Heart left ventricle (tissue), 16 donors: ENCODE data around the gene TMEM175. TPM values are rescaled to one million over a fixed set of nuclear protein-coding genes. Genes with fewer than 3 reads are reported as not detected.
A peak's percentile ranks its signal among the peaks of the same experiment; 100 is the strongest.

Experiments used
- ATAC-seq, 4 donors: fragments of 200-7000 bp; cut with Tn5 transposase; one replicate each; pipeline ENCODE4 v1.9.1; 2020 to 2022; ENCODE audit warnings: moderate library complexity in 4 of 4, mild to moderate bottlenecking in 3 of 4, moderate number of reproducible peaks in 1 of 4
- DNase-seq, 5 donors: peaks; one replicate each; pipeline ENCODE4 v3.0.0-alpha.2; 2020
- H3K27ac ChIP-seq, 12 donors: fragments of 200-600 bp; sonication (generic) in 4 of 12; one replicate each; pipeline versions ENCODE4 v1.5.0 to v1.8.0; 2016 to 2022; ENCODE audit warnings: mild to moderate bottlenecking in 2 of 12
- H3K27me3 ChIP-seq, 9 donors: fragments of 200-600 bp; sonication (generic) in 2 of 9; one replicate each; pipeline versions ENCODE4 v1.5.1 to v1.8.0; 2016 to 2022; ENCODE audit warnings: mild to moderate bottlenecking in 3 of 9
- H3K36me3 ChIP-seq, 9 donors: fragments of 200-600 bp; sonication (generic) in 2 of 9; one replicate each; pipeline versions ENCODE4 v1.5.0 to v1.8.0; 2018 to 2022; ENCODE audit warnings: mild to moderate bottlenecking in 2 of 9
- H3K4me1 ChIP-seq, 12 donors: fragments of 200-600 bp; sonication (generic) in 4 of 12; one replicate each; pipeline versions ENCODE4 v1.5.0 to v1.8.0; 2016 to 2022; ENCODE audit warnings: mild to moderate bottlenecking in 3 of 12
- H3K4me3 ChIP-seq, 12 donors: fragments of 200-600 bp; sonication (generic) in 4 of 12; one replicate each; pipeline versions ENCODE4 v1.5.0 to v1.8.0; 2017 to 2022; ENCODE audit warnings: mild to moderate bottlenecking in 9 of 12, moderate library complexity in 4 of 12
- H3K9me3 ChIP-seq, 12 donors: fragments of 200-600 bp; sonication (generic) in 4 of 12; one replicate each; pipeline versions ENCODE4 v1.5.0 to v1.8.0; 2016 to 2022; ENCODE audit warnings: mild to moderate bottlenecking in 1 of 12
- POLR2A ChIP-seq, 2 donors: fragments of 450-650 bp; IDR thresholded peaks; one replicate each; pipeline ENCODE4 v1.6.1; 2017; ENCODE audit warnings: antibody characterized with exemption in 2 of 2, mild to moderate bottlenecking in 2 of 2, moderate library complexity in 2 of 2
- WGBS, 4 donors: extraction: QIAGEN DNeasy Blood & Tissue Kit in 2 of 4; methylation state at CpG; one replicate each; pipeline versions ENCODE4 v1.1.5 to v1.1.7; 2013 to 2018; 5-methylcytosine and 5-hydroxymethylcytosine counted together
- intact Hi-C, 10 donors: fragments of 100-400 bp; cut with DNase I; formaldehyde crosslinking; loops; one replicate each; pipeline versions ENCODE4 v1.11.1 to v1.14.2; 2022
- polyA plus RNA-seq, 2 donors: library from polyadenylated mRNA; stranded (reverse); fragments of 200-250 nt; gene quantifications; one replicate each; pipeline ENCODE4 v1.2.3, GENCODE V29; 2013
- total RNA-seq, 9 donors: library from RNA; depleted of rRNA in 2 of 9; stranded (reverse); fragments of >200 nt in 2 of 9; fragmentation: NEBNext Ultra II Directional in 3 of 9; extraction: Animal tissue kit (Norgen Biotek cat#: 25700) in 3 of 9; gene quantifications; one replicate each; pipeline versions ENCODE4 v1.1.0 to v1.2.4, GENCODE V29; 2016 to 2023
- TF ChIP-seq, protein P1 (sequence below), 12 donors: fragments of 200-600 bp; sonication (generic) in 4 of 12; IDR thresholded peaks; one replicate each; pipeline versions ENCODE4 v1.5.0 to v1.8.0; 2018 to 2022; ENCODE audit warnings: antibody characterized with exemption in 12 of 12, mild to moderate bottlenecking in 5 of 12
- donor health status: ischemic (EF 13 %, LVEDD 7.1; RV severe dilation, severe dysfunction).
- donor health status: healthy with polysubstance abuse.
- donor health status: DM: no; HTN: yes; CAD: no.
- donor health status: DM: no; HTN: no; CAD: no.
- donor health status: ischemic (EF 25% LVEDD 6.9; RV normal size, moderate dysfunction).
- donor health status: ischemic (EF 25% LVEDD 5.7; RV mildly dilated, moderate dysfunction).
- donor health status: healthy.
- donor health status: DM: yes; HTN: yes; CAD: no.
- donor health status: ischemic (EF 35%, LVEDD 5.7; RV mildly dilated, moderate dysfunction).
- donor health status: nonischemic (EF 11% LVEDD 7.7; RV severe dilation, severe dysfunction).
- donor health status: DM: yes; HTN: yes; CAD: no.
- donor health status: PGD.
- donor health status: ischemic (EF 29% LVEDD 5.4; RV normal size, mild dysfunction).
- donor health status: nonischemic (EF 23%, LVEDD 6.1; RV moderate dilation, normal function).

Gene TMEM175
- total and polyA plus RNA-seq, 11 donors: 14.2 to 34.6 (median 20.1) TPM

DNA sequence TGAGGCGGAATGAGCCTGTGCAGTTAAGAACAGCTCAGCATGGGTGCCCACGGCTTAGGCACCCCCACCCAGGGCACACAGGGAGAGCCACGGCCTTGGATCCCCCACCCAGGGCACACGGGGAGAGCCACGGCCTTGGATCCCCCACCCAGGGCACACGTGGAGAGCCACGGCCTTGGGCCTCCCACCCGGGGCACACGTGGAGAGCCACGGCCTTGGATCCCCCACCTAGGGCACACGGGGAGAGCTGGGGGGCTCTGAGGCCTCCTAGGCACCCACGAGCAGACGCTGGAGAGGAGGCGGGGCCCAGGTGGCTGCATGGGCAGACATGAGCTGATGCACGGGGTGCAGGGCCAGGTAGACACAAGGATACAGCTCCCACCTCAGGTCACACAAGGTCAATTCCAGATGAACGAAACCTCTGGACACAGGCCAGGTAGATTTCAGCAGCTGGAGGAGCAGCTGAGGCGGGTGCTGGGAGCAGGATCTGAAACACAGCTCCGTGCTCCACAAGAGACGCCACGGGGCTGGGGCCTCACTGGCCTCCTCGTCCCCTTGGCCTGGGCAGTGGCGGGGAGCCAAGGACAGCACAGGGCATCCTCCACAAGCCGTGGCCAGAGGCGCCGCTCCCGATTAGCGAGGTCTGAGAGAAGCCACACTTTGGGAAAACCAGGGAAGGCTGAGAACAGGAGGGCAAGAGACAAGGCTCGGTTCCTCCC is 30.9 kb upstream of the TMEM175 start:
- Histone ChIP-seq H3K36me3 (peaks cover 0 to 65% (median 27%) of the 10 kb centered on the region in 9 donors), H3K9me3 (no peaks in the 10 kb centered on the region), H3K27ac (no peak overlapping the region), H3K4me3 (no peak overlapping the region), H3K27me3 (no peaks in the 10 kb centered on the region), H3K4me1 (no peaks in the 10 kb centered on the region)
- 70 to 86% (median 79%) methylated on average over 16 to 28 of the region's 28 CpGs for WGBS, 4 donors
- TF ChIP-seq POLR2A (IDR thresholded peaks at IDR 0.05): no peak
- TF ChIP-seq, protein P1, sequence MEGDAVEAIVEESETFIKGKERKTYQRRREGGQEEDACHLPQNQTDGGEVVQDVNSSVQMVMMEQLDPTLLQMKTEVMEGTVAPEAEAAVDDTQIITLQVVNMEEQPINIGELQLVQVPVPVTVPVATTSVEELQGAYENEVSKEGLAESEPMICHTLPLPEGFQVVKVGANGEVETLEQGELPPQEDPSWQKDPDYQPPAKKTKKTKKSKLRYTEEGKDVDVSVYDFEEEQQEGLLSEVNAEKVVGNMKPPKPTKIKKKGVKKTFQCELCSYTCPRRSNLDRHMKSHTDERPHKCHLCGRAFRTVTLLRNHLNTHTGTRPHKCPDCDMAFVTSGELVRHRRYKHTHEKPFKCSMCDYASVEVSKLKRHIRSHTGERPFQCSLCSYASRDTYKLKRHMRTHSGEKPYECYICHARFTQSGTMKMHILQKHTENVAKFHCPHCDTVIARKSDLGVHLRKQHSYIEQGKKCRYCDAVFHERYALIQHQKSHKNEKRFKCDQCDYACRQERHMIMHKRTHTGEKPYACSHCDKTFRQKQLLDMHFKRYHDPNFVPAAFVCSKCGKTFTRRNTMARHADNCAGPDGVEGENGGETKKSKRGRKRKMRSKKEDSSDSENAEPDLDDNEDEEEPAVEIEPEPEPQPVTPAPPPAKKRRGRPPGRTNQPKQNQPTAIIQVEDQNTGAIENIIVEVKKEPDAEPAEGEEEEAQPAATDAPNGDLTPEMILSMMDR (IDR thresholded peaks at IDR 0.05): no peak
- DNase-seq (peak in 2 of 5 donors; percentile 45 to 48), ATAC-seq (peak in 1 of 4 donors; percentile 8)
- intact Hi-C loops: no loop called here

DNA sequence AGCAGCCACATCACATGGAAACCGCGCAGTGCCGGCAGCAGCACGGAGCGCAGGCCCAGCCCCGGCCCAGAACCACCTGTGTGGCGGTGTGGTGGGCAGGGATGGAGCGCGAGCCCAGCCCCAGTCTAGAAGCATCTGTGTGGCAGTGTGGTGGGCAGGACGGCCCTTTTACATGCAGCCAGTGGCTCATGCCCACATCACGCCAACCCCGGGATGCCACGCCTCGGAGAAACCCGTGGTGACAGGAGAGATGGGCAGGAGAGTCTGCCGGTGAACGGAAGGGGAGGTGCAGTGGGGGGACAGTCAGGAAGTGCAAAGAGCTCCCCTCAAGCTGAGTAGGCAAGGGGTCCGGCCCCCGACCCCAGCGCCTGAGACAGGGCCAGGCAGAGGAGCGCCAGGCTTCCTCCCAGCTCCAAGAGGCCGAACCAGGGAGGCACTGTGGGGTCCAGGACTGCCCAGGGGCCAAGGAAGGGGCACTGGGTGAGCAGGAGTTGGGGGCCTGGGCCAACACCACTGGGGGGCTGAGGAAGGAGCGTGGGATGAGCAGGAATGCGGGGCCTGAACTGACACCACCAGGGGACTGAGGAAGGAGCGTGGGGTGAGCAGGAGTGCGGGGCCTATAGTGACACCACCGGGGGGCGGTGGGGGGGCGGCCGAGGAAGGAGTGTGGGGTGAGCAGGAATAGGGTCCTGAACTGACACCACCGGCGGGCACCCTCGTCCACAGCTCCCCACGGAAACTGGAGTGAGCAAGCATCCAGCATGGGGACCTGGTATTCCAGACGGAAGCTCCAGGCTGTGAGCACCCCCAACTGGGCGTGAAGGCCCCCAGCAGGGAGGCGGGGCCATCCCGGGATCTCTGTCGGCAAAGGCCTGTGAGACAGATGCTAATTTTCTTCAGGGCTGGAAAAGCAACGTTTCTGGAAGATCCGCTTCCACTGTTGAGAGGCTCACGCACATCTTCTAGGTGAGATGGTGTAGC is 28.9 kb upstream of the TMEM175 start:
- intact Hi-C loops: no loop called here
- peaks cover 0 to 2% (median 0%) of the 10 kb centered on the region in 12 donors for H3K4me1 ChIP-seq
- TF ChIP-seq POLR2A (IDR thresholded peaks at IDR 0.05): no peak
- no peaks in the 10 kb centered on the region for H3K9me3 ChIP-seq
- 87 to 92% (median 91%) methylated on average over 36 to 42 of the region's 42 CpGs for WGBS, 4 donors
- H3K27me3 ChIP-seq: no peaks in the 10 kb centered on the region
- DNase-seq: no peak
- H3K36me3 ChIP-seq: peaks cover 0 to 49% (median 9%) of the 10 kb centered on the region in 9 donors
- no peak overlapping the region for H3K4me3 ChIP-seq
- no peak overlapping the region for H3K27ac ChIP-seq
- ATAC-seq: peak in 1 of 4 donors; percentile 6

DNA sequence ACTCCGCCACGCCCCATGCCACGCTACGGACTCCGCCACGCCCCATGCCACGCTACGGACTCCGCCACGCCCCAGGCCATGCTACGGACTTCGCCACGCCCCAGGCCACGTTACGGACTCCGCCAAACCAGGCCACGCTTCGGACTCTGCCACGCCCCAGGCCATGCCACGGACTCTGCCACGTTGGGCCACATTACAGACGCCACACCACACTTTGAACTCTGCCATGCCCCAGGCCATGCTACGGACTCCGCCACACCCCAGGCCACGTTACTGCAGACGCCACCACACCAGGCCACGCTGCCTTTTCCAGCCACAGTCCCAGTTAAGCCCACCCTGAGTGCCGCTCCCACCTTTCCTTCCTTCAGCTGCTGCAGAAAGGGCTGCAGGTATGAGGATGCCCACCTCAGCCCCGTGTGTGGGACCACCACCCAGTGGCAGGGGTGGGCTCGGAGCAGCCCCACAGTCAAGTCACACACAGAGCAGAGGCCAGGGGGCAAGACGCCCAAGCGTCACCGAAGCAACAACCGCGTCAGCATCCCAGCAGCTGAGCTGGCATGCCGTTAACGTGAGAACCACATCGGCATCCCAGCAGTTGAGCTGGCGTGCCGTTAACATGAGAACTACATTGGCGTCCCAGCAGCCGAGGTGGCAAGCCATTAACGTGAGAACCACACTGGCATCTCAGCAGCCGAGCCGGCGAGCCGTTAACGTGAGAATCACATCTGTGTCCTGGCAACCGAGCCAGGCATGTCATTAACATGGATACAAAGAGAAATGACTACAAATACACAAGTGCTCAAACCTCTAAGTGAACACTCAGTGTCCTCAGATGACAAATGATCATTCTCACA is 26.5 kb upstream of the TMEM175 start:
- no peaks in the 10 kb centered on the region for H3K9me3 ChIP-seq
- ATAC-seq (no peak), DNase-seq (peak in 2 of 5 donors; percentile 15 to 41)
- intact Hi-C loops: no loop called here
- H3K4me1 ChIP-seq: peaks cover 0 to 3% (median 0%) of the 10 kb centered on the region in 12 donors
- no peaks in the 10 kb centered on the region for H3K27me3 ChIP-seq
- no peak overlapping the region for H3K4me3 ChIP-seq
- H3K36me3 ChIP-seq: peaks cover 0 to 53% (median 15%) of the 10 kb centered on the region in 9 donors
- 98 to 99% (median 98%) methylated on average over 47 to 49 of the region's 49 CpGs for WGBS, 4 donors
- H3K27ac ChIP-seq: no peak overlapping the region
- TF ChIP-seq POLR2A (IDR thresholded peaks at IDR 0.05): no peak
- TF ChIP-seq, protein P1 (IDR thresholded peaks at IDR 0.05): no peak

DNA sequence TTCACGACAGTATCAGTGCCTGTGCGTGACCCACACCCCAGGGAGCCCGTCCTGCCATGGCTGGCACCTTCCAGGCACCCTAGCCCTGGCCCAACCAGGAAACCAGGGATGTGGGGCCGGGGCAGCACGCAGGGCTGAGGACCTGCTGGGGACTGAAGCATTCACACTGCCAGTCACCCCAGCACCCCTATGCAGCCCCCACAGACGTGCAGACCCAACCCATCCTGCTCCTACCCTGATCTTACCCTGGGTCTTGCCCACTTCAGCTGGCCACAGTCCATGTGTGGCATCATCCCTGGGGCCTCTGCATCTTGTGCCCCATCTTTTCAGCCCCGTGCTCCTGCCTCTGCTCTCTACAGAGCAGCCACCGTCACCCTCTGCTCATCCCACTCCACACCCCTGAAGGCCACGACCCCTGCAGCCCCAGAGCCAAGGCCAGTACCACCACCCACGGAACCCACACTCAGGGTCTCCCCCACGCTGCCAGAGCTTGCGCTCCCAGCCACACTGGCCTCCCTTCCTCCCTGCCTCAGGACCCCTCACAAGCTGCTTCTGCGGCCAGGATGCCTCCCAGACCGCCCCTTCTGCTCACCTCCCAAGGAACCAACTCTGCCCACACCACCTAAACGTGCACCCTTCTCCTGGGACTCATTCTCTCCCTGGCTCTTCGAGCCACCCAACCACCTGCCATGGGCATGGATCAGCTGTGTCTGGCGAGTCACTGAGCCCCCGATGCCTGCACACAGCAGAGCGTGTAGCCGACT is 25.7 kb upstream of the TMEM175 start:
- intact Hi-C loops: no loop called here
- no peak overlapping the region for H3K27ac ChIP-seq
- peaks cover 0 to 53% (median 23%) of the 10 kb centered on the region in 9 donors for H3K36me3 ChIP-seq
- no peaks in the 10 kb centered on the region for H3K27me3 ChIP-seq
- H3K4me1 ChIP-seq: peaks cover 0 to 3% (median 0%) of the 10 kb centered on the region in 12 donors
- no peak for ATAC-seq
- H3K4me3 ChIP-seq: no peak overlapping the region
- H3K9me3 ChIP-seq: no peaks in the 10 kb centered on the region
- TF ChIP-seq, protein P1 (IDR thresholded peaks at IDR 0.05): no peak
- no peak for TF ChIP-seq POLR2A (IDR thresholded peaks at IDR 0.05)
- 96 to 99% (median 97%) methylated on average over 20 of the region's 20 CpGs for WGBS, 4 donors
- DNase-seq: peak in 2 of 5 donors; percentile 17 to 33
